HT-29 (cell line): ENCODE data around the gene SEC24B. TPM values are rescaled to one million over a fixed set of nuclear protein-coding genes. Genes with fewer than 3 reads are reported as not detected.
A peak's percentile ranks its signal among the peaks of the same experiment; 100 is the strongest.
"Not testable (repeated sequence)": the region's sequence is repeated elsewhere in the genome, so short reads cannot be mapped to it uniquely, and the experiment has no call there.

Source experiments
- DNase-seq: peaks from one replicate; pipeline ENCODE4 v3.0.0-alpha.2; 2015; ENCODE audit warnings: low spot score
- total RNA-seq: library from RNA; depleted of rRNA; stranded (reverse); fragments of >200 nt; shearing (Covaris generic); gene quantifications from 2 replicates; pipeline ENCODE4 v1.2.3, GENCODE V29; 2014

The SEC24B gene
- total RNA-seq, 1 experiment from 2014 or later, result 10.1 TPM

- no peak for DNase-seq
These were observed 73.3 kb downstream of the SEC24B start for GRCh38 chr4:109506890-109507289.

DNA sequence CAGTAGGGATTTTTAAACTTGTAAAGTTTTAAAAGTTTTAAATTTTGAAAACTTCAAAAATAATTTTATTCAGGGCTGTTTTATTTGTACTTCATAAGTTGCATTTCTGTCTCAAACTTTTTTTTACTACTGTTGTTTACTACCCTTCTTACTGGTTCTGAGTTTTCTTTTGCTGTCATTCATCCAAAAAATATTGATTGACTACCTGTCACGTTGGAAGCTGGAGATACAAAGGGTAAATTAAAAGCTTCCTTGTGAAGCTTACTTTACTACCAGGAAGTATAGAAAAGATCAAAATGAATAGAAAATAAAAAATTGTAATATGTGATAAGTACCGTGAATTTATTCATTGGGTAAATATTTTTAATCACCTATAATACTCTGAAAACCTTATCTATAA lies 77.1 kb downstream of the SEC24B start:
- DNase-seq, result no peak

DNA sequence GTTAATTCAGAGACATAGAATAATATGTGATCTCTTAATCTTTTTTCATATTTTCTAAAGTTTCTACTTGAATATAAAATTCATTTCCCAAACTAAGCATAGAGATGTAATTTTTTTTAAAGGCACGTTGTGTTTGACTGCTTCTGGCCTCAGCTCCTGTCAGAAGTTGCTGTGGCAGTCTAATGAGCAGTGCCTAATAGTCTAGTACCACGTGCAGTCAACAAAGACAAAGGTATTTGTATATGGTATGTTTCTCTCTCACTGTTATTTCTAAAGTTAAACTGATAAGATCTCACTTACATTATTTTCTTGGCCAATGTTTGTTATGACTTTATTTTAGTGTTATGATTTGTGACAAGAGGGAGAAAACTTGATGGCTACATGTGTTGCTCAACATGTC lies 77.8 kb downstream of the SEC24B start:
- no peak for DNase-seq

DNA sequence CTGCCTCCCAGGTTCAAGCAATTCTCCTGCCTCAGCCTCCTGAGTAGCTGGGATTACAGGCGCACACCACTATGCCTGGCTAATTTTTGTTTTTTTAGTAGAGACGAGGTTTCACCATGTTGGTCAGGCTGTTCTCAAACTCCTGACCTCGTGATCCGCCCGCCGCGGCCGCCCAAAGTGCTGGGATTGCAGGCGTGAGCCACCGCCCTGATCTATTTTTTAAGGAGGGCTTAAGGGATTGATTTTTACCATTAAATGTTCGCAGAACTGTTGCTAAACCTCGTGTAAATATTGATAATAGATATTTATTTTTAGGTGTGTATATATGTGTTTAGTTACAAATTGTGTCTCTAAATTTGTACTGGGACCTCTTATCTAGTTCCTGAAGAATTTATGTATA lies 79.8 kb downstream of the SEC24B start:
- not testable (repeated sequence) for DNase-seq

DNA sequence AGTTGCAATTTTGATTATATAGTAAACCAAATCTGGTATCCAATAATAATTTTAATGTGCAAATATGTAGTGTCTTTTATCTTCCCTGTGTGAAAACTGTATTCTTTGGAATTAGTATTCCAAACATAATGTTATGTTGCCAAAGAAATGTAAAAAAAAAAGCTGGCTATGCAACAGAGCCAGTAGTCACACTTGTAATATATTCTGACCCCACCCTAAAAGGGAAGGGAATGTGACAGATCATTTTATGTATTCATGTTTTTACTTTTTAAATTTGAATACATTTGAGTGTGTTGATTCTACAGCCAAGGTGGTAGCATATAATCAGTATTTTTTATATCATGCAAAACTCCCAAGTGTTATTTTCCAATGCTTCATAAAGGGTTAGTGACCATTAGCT lies 98.6 kb downstream of the SEC24B start:
- DNase-seq, result no peak

DNA sequence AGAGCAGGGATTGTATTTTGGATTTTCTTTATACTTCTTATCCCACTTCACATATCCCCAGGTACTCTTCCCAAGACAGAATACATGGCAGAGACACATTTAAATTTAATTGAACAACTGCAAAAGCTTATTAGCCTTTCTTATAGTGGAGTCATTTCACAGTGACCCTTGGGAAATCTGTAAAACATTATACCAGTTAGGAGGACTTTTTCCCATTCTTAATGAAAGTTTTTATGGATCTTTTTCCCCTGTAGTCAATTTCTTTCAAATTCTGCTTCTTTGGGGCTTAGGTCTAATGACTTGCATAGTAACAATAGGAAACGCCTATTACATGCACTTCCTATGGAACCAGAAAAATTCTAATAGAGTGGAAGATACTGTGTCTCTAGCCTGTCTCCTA lies 111.8 kb downstream of the SEC24B start:
- DNase-seq, result no peak

DNA sequence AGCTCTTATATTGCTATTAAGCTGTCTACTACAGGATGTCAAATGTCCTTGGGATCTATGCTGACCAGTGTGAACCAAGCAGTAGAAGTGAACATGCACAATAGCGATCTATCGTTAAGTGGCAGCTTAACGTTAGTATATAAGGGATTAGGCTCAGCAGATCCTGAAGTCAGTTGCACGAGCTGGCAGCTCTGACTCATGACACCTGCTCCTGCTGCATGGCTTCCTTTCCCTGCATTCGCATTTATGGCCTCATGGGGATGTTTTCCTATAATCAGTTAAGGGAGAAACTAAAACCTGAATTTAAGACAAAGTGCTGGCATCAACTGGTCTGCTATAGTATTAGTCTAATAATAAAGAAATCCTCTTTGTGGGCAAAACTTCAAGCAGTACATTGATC lies 113.8 kb downstream of the SEC24B start:
- DNase-seq, result no peak

- DNase-seq, result no peak
These were observed 115.0 kb downstream of the SEC24B start for GRCh38 chr4:109548655-109549054.

- no peak for DNase-seq
These were observed 118.6 kb downstream of the SEC24B start for GRCh38 chr4:109552237-109552636.

GRCh38 chr4:109553130-109553529 lies 119.5 kb downstream of the SEC24B start:
- no peak for DNase-seq

DNA sequence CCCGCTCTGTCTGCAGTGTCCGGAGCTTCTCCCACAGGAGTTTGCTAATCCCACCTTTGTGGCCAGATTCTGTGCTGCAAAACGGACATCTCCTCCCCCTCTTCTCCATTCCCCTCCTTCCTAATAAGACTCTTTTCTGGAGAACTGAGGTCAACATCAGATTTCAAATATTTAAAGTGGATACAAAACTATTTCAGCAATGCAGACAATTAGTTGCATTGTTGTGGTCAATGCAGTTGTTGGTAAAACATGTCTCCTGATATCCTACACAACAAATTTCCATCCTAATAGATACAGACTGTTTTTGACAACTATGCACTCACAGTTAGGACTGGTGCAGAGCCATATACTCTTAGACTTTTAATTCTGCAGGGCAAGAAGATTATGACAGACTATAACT lies 121.4 kb downstream of the SEC24B start:
- no peak for DNase-seq

GRCh38 chr4:109557433-109557832 lies 123.8 kb downstream of the SEC24B start:
- no peak for DNase-seq

- not testable (repeated sequence) for DNase-seq
These were observed 124.5 kb downstream of the SEC24B start for GRCh38 chr4:109558095-109558494.

- DNase-seq, result peak; percentile 21
These were observed 126.0 kb downstream of the SEC24B start for GRCh38 chr4:109559625-109559982.

- peak; percentile 67 for DNase-seq
These were observed 126.5 kb downstream of the SEC24B start, which contains the start of gene MCUB for GRCh38 chr4:109559983-109560686. MCUB (plus strand) TSS chr4:109560246; CDS start chr4:109560338, 92 bp downstream.

GRCh38 chr4:109560687-109561461 lies 127.3 kb downstream of the SEC24B start:
- peak; percentile 32 for DNase-seq

GRCh38 chr4:109562457-109563239 lies 129.0 kb downstream of the SEC24B start:
- no peak for DNase-seq

- no peak for DNase-seq
These were observed 137.9 kb downstream of the SEC24B start for GRCh38 chr4:109571494-109571893.

DNA sequence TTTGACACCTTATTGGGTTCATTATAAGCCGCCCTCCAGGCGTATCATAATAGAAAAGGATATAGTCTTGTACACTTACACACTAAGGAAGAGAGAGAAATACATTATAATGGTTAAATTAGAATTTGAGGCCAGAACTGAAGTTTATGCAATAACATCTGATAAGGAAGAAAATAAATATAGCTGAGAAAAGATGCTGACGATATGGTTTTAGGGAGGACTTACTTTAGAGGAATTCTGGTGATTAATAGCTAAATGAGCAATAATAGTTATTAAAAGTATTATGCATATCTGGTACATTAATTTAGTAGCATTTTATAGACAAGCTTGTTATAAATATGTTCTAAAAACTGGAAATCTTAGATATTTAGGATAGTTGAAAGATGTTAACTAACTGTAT lies 138.5 kb downstream of the SEC24B start:
- DNase-seq, result no peak

GRCh38 chr4:109574443-109574850 lies 140.8 kb downstream of the SEC24B start:
- DNase-seq, result peak; percentile 42

DNA sequence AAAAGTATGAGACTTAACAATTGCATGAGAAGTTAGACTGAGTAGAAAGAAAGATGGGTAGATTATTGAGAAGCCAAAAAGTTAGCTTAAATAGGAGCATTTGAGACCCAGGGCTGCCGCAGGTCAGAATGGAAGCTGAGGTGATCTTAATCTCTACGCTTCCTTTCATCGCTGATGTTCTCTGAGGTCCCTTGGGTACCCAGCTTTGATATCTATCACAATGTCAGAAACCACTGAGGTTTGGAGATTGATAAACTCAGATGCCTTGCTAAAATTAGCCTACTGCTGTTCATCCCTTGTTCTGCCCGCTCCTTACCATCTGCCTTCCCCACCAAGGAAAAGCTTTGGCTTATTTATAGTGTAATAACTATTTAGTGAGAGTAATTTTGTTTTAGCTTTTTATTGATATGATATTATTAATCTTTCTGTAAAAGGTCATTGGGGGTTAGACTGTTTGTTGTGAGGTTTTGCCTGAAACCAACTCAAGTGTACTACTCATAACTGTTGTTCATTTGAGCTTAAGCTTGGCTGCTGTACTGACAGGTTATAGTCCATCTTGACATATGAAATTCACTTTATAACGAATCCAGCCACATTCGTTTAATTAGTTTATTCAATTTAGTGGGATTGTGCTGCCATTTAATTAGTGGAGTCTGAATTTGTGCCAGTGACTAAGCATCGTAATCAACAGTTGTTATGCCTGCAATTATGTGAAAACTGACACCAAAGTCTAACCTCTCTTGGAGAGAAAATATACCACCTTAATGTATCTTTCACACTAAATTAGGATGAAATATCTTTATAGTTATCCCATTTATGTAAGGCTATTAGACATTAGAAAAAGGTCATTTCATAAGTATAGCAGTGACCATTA lies 141.6 kb downstream of the SEC24B start:
- DNase-seq, result no peak
